RKO (cell line): ENCODE measurements around the gene ENTPD5.

Source experiments
- DNase-seq: peaks from one replicate; pipeline ENCODE4 v3.0.0-alpha.2; 2016; ENCODE audit warnings: low spot score

ENTPD5 gene, protein sequence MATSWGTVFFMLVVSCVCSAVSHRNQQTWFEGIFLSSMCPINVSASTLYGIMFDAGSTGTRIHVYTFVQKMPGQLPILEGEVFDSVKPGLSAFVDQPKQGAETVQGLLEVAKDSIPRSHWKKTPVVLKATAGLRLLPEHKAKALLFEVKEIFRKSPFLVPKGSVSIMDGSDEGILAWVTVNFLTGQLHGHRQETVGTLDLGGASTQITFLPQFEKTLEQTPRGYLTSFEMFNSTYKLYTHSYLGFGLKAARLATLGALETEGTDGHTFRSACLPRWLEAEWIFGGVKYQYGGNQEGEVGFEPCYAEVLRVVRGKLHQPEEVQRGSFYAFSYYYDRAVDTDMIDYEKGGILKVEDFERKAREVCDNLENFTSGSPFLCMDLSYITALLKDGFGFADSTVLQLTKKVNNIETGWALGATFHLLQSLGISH

DNA sequence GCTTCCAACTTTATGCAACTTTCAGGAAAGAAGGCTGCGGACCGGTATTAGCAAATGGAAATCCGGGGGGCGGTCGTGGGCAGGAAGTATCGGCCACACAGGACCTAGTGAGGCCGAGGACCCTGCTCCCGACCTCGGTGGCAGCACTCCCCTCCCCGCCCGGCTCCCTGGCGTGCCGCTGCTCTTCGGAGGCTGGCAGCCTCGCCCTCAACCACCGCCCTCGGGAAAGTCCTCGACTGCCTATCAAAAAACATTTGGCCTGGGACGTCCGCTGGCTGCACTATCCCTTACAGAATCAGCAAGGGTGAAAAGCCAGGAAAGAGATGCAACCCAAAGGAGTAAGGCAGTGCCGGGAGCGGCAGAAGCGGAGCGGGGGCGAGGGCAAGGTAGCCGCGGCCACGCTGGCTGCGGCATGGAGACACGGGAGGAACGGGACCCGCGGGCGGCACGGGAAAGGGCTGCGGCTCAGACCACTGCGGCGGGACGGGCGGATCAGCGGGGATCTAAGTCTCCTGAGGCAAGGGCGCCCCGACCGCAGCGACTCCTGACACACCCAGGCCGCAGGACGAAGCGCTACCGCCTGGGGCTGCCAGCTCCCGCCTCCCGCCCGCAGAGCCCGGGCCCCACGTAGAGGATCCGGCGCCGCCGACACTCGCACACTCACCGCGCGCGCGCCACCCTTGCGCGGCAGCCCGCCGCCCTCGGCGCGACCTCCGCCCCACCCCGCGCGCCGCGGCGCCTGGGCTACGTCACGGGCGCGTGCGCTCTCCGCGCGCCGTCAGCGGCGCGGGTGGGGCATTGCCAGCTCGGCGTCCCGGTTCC is at the start of gene ENTPD5, which contains the start of gene BBOF1:
TSS of gene ENTPD5 (minus strand) at position 703 of the 822 bp plus-strand sequence. CDS start 31,186 bp downstream, outside the sequence.
TSS of gene BBOF1 (plus strand) at position 764 of the 822 bp plus-strand sequence. CDS start 130 bp downstream, outside the sequence.
- DNase-seq: peak; percentile 86

DNA sequence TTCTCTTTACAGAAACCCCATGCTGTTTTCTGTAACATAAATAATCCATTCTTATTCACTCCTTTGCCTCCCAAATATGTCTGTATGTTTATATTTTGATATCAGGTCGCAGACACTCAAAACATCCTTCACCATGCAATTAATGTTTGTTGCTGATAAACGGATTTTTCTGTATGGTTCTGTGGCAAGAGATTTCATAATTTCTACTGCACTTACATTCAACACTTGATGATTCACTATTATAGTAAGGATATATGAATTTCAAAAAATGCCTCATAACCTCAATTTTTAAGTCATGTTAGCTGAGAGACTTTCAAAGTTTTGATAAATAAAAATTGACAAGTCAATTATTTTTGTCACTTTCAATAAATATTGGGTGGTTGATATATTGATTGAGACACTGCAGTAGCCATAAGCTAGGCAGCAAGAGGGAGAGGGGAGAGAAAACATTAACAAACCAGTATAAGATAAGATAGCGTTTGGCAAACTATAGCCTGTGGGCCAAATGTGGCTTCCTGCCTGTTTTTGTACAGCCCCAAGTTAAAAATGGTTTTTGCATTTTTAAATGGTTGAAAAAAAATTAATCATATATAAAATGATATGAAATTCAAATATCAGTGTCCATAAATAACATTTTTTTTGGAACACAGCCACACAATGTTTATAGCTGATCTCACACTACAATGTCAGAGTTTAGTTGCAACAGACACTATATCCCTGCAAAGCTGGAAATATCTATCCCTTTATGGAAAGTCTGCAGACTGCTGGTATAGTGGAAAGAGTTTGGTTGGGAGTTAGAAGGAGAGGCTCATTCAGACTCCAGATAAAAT is 46.9 kb upstream of the ENTPD5 start:
- DNase-seq: no peak

GRCh38 chr14:74064883-74065282 is 45.8 kb upstream of the ENTPD5 start:
- no peak for DNase-seq

DNA sequence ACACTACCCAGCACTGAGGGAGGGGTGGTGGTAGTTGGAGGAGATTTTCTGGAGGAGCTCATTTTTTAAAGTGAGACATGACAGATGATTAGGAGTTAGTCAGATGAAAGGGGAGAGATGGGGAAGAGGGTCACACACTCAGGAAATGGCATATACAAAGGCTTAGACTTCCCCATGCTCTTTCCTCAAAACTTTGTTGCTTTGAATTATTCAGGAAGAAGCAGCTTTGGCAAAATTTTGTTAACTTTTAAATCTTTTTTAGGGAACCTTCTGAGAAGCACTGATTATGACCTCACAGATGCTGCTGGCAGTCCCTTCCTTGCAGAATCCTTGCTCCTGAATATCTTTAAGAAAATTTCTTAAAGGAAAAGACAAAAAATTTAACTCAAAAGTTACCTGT is 45.3 kb upstream of the ENTPD5 start:
- no peak for DNase-seq

GRCh38 chr14:74062809-74063150 is 43.7 kb upstream of the ENTPD5 start:
- no peak for DNase-seq

- DNase-seq: no peak
Measured at GRCh38 chr14:74049876-74050495, 30.9 kb upstream of the ENTPD5 start.

DNA sequence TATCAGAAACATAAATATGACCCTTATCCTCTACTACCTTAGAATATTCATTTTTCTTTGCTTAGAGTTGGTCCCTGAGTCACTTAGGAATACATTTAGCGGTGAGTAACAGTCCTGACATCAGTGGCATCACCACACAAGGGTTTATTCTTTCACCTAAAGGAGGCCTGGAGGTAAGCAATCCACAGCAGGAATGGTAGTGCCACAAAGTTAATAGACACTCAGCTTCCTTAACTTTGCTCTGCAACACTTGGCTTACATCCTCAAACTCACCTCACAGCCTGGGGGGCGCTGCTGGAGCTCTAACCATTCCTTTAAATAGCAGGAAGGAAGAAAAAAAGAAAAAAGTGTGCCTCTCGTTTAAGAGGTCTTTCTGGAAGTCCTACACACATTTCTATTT is 29.2 kb upstream of the ENTPD5 start:
- DNase-seq: peak; percentile 10

DNA sequence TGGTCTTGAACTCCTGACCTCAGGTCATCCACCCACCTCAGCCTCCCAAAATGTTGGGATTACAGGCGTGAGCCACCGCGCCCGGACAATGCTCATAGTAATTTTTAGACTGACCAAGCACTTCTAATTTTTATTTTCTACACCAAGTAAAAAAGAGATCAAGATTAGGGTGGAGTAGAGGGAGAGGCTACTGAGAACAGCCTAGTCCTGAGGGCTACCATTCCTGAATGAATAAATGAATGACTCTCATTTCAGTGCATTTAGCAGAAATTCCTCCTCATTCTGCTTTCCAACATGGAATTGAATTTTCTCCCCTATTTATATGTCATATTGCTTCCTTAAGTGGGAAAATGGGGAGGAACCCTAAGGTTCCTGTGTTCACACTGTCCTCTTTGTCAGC is 26.4 kb upstream of the ENTPD5 start:
- no peak for DNase-seq

- DNase-seq: no peak
Measured at GRCh38 chr14:74042296-74042695, 23.2 kb upstream of the ENTPD5 start.

DNA sequence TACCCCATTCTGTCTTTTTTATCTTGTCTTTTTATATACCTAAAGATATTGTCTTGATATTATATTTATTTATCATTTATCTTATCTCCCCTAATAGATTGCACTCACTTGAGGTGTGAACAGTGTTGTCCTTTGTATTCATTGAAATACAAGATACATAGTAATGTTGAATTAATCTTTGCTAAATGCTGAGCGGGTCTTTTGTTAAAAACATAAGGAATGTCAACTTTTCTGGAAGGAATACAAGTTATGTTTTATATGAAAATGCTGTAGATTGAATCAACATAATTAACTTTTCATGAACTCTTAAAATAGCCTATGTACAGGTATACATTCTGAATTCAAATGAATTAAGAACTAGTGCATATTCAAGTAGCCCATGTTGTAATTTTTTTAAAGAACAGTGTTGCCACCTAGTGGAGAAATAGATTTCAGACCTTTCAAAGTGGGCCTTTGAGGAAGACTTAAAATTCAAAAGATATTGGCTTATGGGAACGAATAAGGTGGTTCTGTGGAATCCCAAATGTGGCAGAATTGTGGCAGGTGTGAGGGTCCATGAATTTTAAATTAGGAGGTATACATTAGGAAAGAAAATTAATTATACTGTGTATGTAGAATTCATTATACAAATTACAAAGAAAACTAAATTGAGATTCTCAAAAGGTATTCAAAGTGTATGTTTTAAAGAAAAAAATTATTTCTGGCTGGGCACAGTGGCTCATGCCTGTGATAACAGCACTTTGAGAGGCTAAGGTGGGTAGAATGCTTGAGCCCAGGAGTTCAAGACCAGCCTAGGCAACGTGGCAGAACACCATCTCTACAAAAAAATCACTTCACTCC is 19.2 kb upstream of the ENTPD5 start:
- peak; percentile 79 for DNase-seq

DNA sequence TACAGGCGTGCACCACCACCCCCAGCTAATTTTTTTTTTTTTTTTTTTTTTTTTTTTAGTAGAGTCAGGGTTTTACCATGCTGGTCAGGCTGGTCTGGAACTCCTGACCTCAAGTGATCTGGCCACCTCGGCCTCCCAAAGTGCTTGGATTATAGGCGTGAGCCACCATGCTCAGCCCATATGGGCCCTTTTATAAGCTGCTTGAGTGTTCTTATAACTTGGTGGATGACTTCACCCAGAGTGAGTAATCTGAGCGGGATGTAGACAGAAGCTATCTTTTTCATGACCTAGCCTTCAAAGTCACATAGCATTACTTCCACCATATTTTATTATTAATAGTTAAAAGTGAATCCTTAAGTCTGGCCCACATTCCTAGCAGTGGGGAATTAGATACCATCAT is 16.5 kb upstream of the ENTPD5 start:
- peak; percentile 60 for DNase-seq

DNA sequence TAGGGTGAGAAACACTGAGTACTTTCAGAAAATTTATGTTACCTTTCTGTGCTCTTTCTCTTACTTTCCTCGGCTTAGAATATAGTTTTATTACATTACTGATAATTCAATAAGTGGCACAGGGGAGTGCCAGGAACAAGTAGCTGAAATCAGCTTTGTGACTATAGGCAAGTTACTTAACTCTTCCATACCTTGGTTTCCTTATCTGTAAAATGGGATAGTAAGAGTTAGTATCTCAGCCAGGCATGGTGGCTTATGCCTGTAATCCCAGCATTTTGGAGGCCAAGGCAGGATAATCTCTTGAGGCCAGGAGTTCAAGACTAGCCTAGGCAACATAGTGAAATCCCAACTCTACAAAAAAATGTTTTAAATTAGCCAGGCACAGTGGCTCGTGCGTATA is 15.5 kb upstream of the ENTPD5 start:
- no peak for DNase-seq

- DNase-seq: no peak
Measured at GRCh38 chr14:74029136-74029535, 10.0 kb upstream of the ENTPD5 start.

DNA sequence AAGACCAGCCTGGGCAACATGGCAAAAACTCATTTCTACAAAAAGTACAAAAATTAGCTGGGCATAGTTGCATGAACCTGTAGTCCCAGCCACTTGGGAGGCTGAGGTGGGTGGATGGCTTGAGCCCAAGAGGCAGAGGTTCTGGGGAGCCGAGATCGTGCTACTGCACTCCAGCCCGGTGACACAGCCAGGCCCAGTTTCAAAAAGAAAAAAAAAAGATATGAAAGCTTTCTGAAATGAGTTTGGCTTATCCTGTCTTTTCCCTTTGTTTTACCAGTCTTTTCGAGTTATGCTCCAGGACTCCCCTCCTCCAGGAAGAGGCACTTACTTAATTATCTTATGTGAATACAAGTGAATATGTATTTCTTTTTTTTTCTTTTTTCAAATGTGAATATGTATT is 3.3 kb upstream of the ENTPD5 start:
- DNase-seq: no peak

GRCh38 chr14:74019408-74020137 is 485 bp upstream of the ENTPD5 start:
- DNase-seq: peak; percentile 36

DNA sequence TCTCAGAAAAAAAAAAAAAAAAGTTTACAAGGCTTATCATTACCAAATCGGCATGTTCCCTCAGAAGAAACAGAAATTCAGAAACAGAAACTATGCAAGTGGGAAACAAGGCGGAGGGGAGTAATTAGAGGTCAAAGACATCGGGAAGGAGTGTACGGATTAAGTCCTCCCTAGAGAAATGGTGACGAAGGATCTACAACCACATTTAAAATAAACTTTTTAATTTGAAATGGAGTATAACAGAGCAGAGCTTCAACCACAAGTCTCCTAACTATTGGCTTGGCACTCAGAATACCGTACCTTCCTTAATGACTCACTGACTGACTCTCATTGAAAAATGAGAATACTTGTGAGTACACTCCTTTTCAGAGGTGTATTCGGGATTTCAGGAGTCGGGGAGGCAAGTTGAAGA is 908 bp downstream of the ENTPD5 start:
- peak; percentile 84 for DNase-seq

- no peak for DNase-seq
Measured at GRCh38 chr14:74015963-74016362, 3.1 kb downstream of the ENTPD5 start.

DNA sequence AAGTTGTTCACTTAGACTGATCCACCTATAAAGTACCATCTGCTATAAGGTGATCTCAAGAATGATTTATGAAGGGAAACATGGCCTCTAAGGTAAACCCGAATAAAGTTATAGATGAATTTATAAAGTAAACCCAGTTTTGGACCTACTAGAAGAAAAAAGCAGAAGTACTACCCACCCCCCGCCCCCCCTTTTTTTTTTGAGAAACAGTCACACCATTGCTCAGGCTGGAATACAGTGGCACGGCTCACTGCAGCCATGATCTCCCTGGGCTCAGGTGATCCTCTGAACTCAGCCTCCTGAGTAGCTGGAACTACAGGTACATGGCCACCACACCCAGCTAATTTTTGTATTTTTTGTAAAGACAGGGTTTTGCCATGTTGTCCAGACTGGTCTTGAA is 3.9 kb downstream of the ENTPD5 start:
- DNase-seq: no peak

DNA sequence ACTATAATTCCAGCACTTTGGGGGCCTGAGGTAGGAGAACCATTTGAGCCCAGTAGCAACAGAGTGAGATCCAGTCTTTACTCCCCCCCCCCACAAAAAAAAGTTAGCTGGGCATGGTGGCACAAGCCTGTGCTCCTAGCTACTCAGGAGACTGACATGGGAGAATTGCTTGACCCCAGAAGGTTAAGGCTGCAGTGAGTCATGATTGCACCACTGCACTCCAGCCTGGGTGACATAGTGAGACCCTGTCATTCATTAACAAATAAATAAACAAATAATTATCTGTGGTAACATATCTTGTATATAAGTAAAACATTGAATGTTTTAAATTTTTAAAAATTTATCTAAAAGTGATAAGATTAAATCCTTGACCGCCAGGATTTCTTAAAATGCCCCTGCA is 4.8 kb downstream of the ENTPD5 start:
- DNase-seq: no peak

GRCh38 chr14:74008843-74009499 is 10.1 kb downstream of the ENTPD5 start:
- no peak for DNase-seq
